Measurements from ENCODE around the gene OR4K13. TPM values are rescaled to one million over a fixed set of nuclear protein-coding genes. Genes with fewer than 3 reads are reported as not detected.

OR4K13 gene
- total RNA-seq, 1 experiment from 2014 or later: not detected

GRCh38 chr14:20002319-20002718, 33.5 kb downstream of the OR4K13 start:
- no peak overlapping the region for H3K4me3 ChIP-seq (ENCODE audit: low read depth in 2 of 2, low read length in 2 of 2)
- H3K4me1 ChIP-seq (ENCODE audit: control insufficient read depth, insufficient read depth, low read length): no peaks in the 10 kb centered on the region
- in situ Hi-C loops (cut with HindIII; ENCODE audit: low pct_unique_long_range_greater_than_20kb, low sequenced_read_pairs) (no loop called here), intact Hi-C loops (cut with micrococcal nuclease; ENCODE audit: unreplicated experiment) (no loop called here)
- TF ChIP-seq SIN3A (IDR thresholded peaks at IDR 0.05; ENCODE audit: borderline replicate concordance, insufficient read depth, low read depth, low read length) (no peak), CTCF (IDR thresholded peaks at IDR 0.05) (no peak), POLR2AphosphoS5 (IDR thresholded peaks at IDR 0.05; ENCODE audit: low read depth, low read length) (no peak), TCF7L2 (IDR thresholded peaks at IDR 0.05; ENCODE audit: low read depth, low read length) (no peak), REST (IDR thresholded peaks at IDR 0.05; ENCODE audit: insufficient read depth in 1 of 2, low read depth in 2 of 2, low read length in 1 of 2) (no peak)
- H3K36me3 ChIP-seq (ENCODE audit: control insufficient read depth, insufficient read depth, low read length): no peaks in the 10 kb centered on the region
- no TSS peak for BruUV-seq (replicated peaks)
- no peak overlapping the region for H3K27ac ChIP-seq (ENCODE audit: low read length)
- DNase-seq (ENCODE audit: low read depth, low spot score): no peak
- POLR2A ChIA-PET: no interaction called here
- no peak for ATAC-seq
- H3K27me3 ChIP-seq (ENCODE audit: control insufficient read depth, insufficient read depth, low read length): no peaks in the 10 kb centered on the region
- CTCF ChIA-PET: no interaction called here
- no peaks in the 10 kb centered on the region for H3K9me3 ChIP-seq (ENCODE audit: control insufficient read depth, insufficient read depth, low read depth, low read length)

DNA sequence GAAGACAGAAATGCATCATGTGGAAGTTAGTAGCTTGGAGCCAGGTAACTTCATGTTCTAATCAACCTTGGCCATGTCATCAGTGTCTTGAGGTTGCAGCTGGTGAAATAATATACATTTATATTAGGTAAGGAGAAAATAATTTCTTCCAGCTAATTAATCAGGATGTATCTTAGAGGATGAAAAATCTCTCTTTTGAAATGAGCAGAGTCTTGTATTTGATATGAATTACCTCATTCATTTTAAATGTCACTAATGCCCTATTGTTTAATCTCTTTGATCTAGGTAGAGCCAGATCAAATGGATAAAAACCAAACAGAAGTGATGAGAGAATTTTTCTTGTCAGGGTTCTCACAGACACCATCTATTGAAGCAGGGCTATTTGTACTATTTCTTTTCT, 34.0 kb downstream of the OR4K13 start, which contains the start of gene OR4Q2:
OR4Q2 (plus strand) TSS at position 301 of the 400 bp plus-strand sequence.
- TF ChIP-seq TCF7L2 (IDR thresholded peaks at IDR 0.05; ENCODE audit: low read depth, low read length): no peak
- TF ChIP-seq POLR2AphosphoS5 (IDR thresholded peaks at IDR 0.05; ENCODE audit: low read depth, low read length): no peak
- no peak for TF ChIP-seq REST (IDR thresholded peaks at IDR 0.05; ENCODE audit: insufficient read depth in 1 of 2, low read depth in 2 of 2, low read length in 1 of 2)
- TF ChIP-seq SIN3A (IDR thresholded peaks at IDR 0.05; ENCODE audit: borderline replicate concordance, insufficient read depth, low read depth, low read length): no peak
- TF ChIP-seq CTCF (IDR thresholded peaks at IDR 0.05): no peak
- H3K9me3 ChIP-seq (ENCODE audit: control insufficient read depth, insufficient read depth, low read depth, low read length): no peaks in the 10 kb centered on the region
- no peaks in the 10 kb centered on the region for H3K4me1 ChIP-seq (ENCODE audit: control insufficient read depth, insufficient read depth, low read length)
- DNase-seq (ENCODE audit: low read depth, low spot score) (no peak), ATAC-seq (no peak)
- no peak within 1 kb of the TSS for H3K4me3 ChIP-seq (ENCODE audit: low read depth in 2 of 2, low read length in 2 of 2)
- H3K27ac ChIP-seq (ENCODE audit: low read length): no peak within 1 kb of the TSS
- intact Hi-C loops (cut with micrococcal nuclease; ENCODE audit: unreplicated experiment) (no loop called here), in situ Hi-C loops (cut with HindIII; ENCODE audit: low pct_unique_long_range_greater_than_20kb, low sequenced_read_pairs) (no loop called here)
- POLR2A ChIA-PET: no interaction called here
- H3K27me3 ChIP-seq (ENCODE audit: control insufficient read depth, insufficient read depth, low read length): no peaks in the 10 kb centered on the region
- no TSS peak for BruUV-seq (replicated peaks)
- no peaks in the 10 kb centered on the region for H3K36me3 ChIP-seq (ENCODE audit: control insufficient read depth, insufficient read depth, low read length)
- CTCF ChIA-PET: no interaction called here

All from Panc1 (cell line).